GM12878 (cell line): ENCODE data around the gene TAF10. TPM values are rescaled to one million over a fixed set of nuclear protein-coding genes. Genes with fewer than 3 reads are reported as not detected.
A peak's percentile ranks its signal among the peaks of the same experiment; 100 is the strongest.

Experiments
- ATAC-seq: fragments of 200-7000 bp; cut with Tn5 transposase; 3 replicates; pipeline ENCODE4 v1.9.1; 2020; ENCODE audit warnings: mild to moderate bottlenecking, moderate library complexity
- BruUV-seq: library from RNA; stranded (reverse); fragments of 400-500 nt; replicated peaks from 2 replicates; lab custom pipeline; 2021; lab: Mats Ljungman, UMichigan
- CTCF ChIA-PET: fragments of 300-600 bp; sonication (Branson Sonifier 250); formaldehyde crosslinking; extraction: SDS; loops from one replicate; lab custom pipeline; 2021; ENCODE audit warnings: inconsistent platforms; lab: Yijun Ruan, JAX
- POLR2A ChIA-PET: fragments of 350-600 bp; formaldehyde crosslinking; extraction: SDS; loops from one replicate; lab custom pipeline; 2021; ENCODE audit warnings: inconsistent platforms; lab: Charles Lee
- RAD21 ChIA-PET: fragments of 300-600 bp; sonication (Branson Sonifier 250); formaldehyde crosslinking; loops from one replicate; lab custom pipeline; 2023; ENCODE audit warnings: antibody characterized with exemption; ENCODE audit not compliant: unreplicated experiment; lab: Charles Lee
- SMC1A ChIA-PET: fragments of 300-600 bp; sonication (Branson Sonifier 250); formaldehyde crosslinking; loops from one replicate; lab custom pipeline; 2023; ENCODE audit not compliant: unreplicated experiment, uncharacterized antibody; lab: Charles Lee
- DNase-seq: peaks from one replicate; pipeline ENCODE4 v3.0.0-alpha.2; 2011; ENCODE audit warnings: low read depth, low spot score
- FAIRE-seq: peaks from 3 replicates; lab custom pipeline; 2011; peaks lifted over from hg19 to GRCh38; lab: Jason Lieb, UNC
- H2AFZ ChIP-seq: 2 replicates; pipeline ENCODE4 v1.6.0; 2011; ENCODE audit warnings: low read depth, low read length, control low read depth; ENCODE audit not compliant: control insufficient read depth
- H3K27ac ChIP-seq: 2 replicates; pipeline ENCODE4 v1.5.1; 2011; ENCODE audit warnings: control low read depth; ENCODE audit not compliant: control insufficient read depth, insufficient read depth
- H3K27me3 ChIP-seq, 2 experiments: replicated peaks in 1 of 2; 2 replicates each; pipeline versions ENCODE4 v1.6.0 to v1.6.1; 2011; ENCODE audit warnings: low read length in 1 of 2; ENCODE audit not compliant: control insufficient read depth in 2 of 2, insufficient read depth in 2 of 2
- H3K36me3 ChIP-seq, 2 experiments: 2 replicates each; pipeline ENCODE4 v1.5.1; 2011; ENCODE audit warnings: low read length in 1 of 2; ENCODE audit not compliant: control insufficient read depth in 2 of 2, insufficient read depth in 2 of 2
- H3K4me1 ChIP-seq: 2 replicates; pipeline ENCODE4 v1.6.1; 2011; ENCODE audit warnings: mild to moderate bottlenecking, low read length, moderate library complexity, mixed read lengths; ENCODE audit not compliant: control insufficient read depth, insufficient read depth
- H3K4me2 ChIP-seq: 2 replicates; pipeline ENCODE4 v1.6.0; 2011; ENCODE audit warnings: control low read depth; ENCODE audit not compliant: control insufficient read depth, insufficient read depth
- H3K4me3 ChIP-seq: fragments of 200-600 bp; sonication (generic); 2 replicates; pipeline ENCODE4 v1.5.1; 2016
- H3K79me2 ChIP-seq: 2 replicates; pipeline ENCODE4 v1.6.0; 2011; ENCODE audit warnings: low read length; ENCODE audit not compliant: control insufficient read depth, insufficient read depth
- H3K9ac ChIP-seq: 2 replicates; pipeline ENCODE4 v1.8.0; 2011; ENCODE audit warnings: low read length, control low read depth, mixed read lengths; ENCODE audit not compliant: control insufficient read depth, insufficient read depth
- H3K9me3 ChIP-seq: replicated peaks from 3 replicates; pipeline ENCODE4 v1.5.1; 2011; ENCODE audit warnings: mild to moderate bottlenecking, low read length; ENCODE audit not compliant: control insufficient read depth, insufficient read depth
- H4K20me1 ChIP-seq: 2 replicates; pipeline ENCODE4 v1.6.0; 2011; ENCODE audit not compliant: control insufficient read depth, insufficient read depth
- BCL11A ChIP-seq: IDR thresholded peaks from 2 replicates; pipeline ENCODE4 v1.6.1; 2011; ENCODE audit warnings: low read depth, low read length
- CBX5 ChIP-seq: sonication (generic); IDR thresholded peaks from 2 replicates; pipeline ENCODE4 v1.6.1; 2016; ENCODE audit warnings: low read depth, moderate library complexity, mild to moderate bottlenecking, inconsistent platforms
- CHD1 ChIP-seq: IDR thresholded peaks from 2 replicates; pipeline ENCODE4 v1.6.1; 2012; ENCODE audit warnings: low read depth, low read length, improper control_type of control experiment
- EP300 ChIP-seq, 2 experiments: fragments of 150-350 bp in 1 of 2; IDR thresholded peaks; 2 replicates each; pipeline ENCODE4 v1.6.1; 2011 to 2012; ENCODE audit warnings: low read depth in 2 of 2, low read length in 2 of 2, borderline replicate concordance in 1 of 2, improper control_type of control experiment in 1 of 2, inconsistent platforms in 1 of 2; ENCODE audit not compliant: control insufficient read depth in 1 of 2
- FOXK2 ChIP-seq: fragments of 450-650 bp; IDR thresholded peaks from 2 replicates; pipeline ENCODE4 v1.6.1; 2017; ENCODE audit warnings: mild to moderate bottlenecking, moderate library complexity
- IRF5 ChIP-seq: fragments of 450-650 bp; IDR thresholded peaks from 2 replicates; pipeline ENCODE4 v1.6.1; 2017; ENCODE audit warnings: borderline replicate concordance
- LARP7 ChIP-seq: fragments of 450-650 bp; IDR thresholded peaks from 2 replicates; pipeline ENCODE4 v1.6.1; 2017; ENCODE audit warnings: mild to moderate bottlenecking
- NBN ChIP-seq: fragments of 450-650 bp; IDR thresholded peaks from 2 replicates; pipeline ENCODE4 v1.6.1; 2016
- NR2C2 ChIP-seq: IDR thresholded peaks from 2 replicates; pipeline ENCODE4 v1.6.1; 2011; ENCODE audit warnings: borderline replicate concordance, low read depth; ENCODE audit not compliant: control insufficient read depth, insufficient read length
- POLR2A ChIP-seq: IDR thresholded peaks from 2 replicates; pipeline ENCODE4 v1.6.1; 2011; ENCODE audit warnings: low read depth, mild to moderate bottlenecking, low read length
- RELB ChIP-seq: fragments of 450-650 bp; IDR thresholded peaks from 2 replicates; pipeline ENCODE4 v1.6.1; 2017; ENCODE audit warnings: low read depth, mild to moderate bottlenecking, moderate library complexity
- YY1 ChIP-seq: IDR thresholded peaks from 2 replicates; pipeline ENCODE4 v1.6.1; 2011; ENCODE audit warnings: low read depth, mild to moderate bottlenecking, low read length
- ZZZ3 ChIP-seq: IDR thresholded peaks from 2 replicates; pipeline ENCODE4 v1.6.1; 2011; ENCODE audit warnings: low read depth; ENCODE audit not compliant: control insufficient read depth, insufficient read length
- WGBS: methylation state at CpG from one replicate; pipeline ENCODE4 v1.1.6; 2016; ENCODE audit warnings: low lambda C conversion rate; ENCODE audit not compliant: insufficient replicate concordance, insufficient coverage; ENCODE audit errors: missing lambda C conversion rate; 5-methylcytosine and 5-hydroxymethylcytosine counted together
- in situ Hi-C: fragments of 300-500 bp; cut with MboI; formaldehyde crosslinking; loops from 9 replicates; pipeline ENCODE4 v1.14.3; 2018; ENCODE audit warnings: mixed read lengths
- intact Hi-C: fragments of 100-400 bp; cut with micrococcal nuclease; formaldehyde crosslinking; loops from one replicate; pipeline ENCODE4 v1.14.2; 2022; ENCODE audit not compliant: unreplicated experiment
- polyA plus RNA-seq, 11 experiments: library from polyadenylated mRNA; depleted of rRNA in 4 of 11; unstranded in 6 of 11; stranded (reverse) in 5 of 11; fragments of >200 nt; fragmentation: Nextera tagmentation in 4 of 11; fragmentation: Illumina TruSeq in 1 of 11; extraction: Ambion mirVana in 4 of 11; extraction: Trizol in 1 of 11; gene quantifications; 1 replicate in 1 of 11; 2 replicates in 10 of 11; pipeline versions ENCODE4 v1.2.1 to v1.2.3, GENCODE V29; 2011 to 2016; ENCODE audit warnings: inconsistent platforms in 2 of 11, missing spikeins in 2 of 11, low read depth in 1 of 11
- total RNA-seq, 4 experiments: library from RNA; depleted of rRNA in 3 of 4; stranded (reverse); fragments of >200 nt in 3 of 4; fragmentation: Illumina TruSeq in 1 of 4; extraction: Trizol in 1 of 4; gene quantifications; 2 replicates each; pipeline versions ENCODE4 v1.2.1 to v1.2.3, GENCODE V29; 2013 to 2021
- TF ChIP-seq, protein P1 (sequence below): IDR thresholded peaks from 2 replicates; pipeline ENCODE4 v1.6.1; 2012; ENCODE audit warnings: low read depth, low read length, improper control_type of control experiment

TAF10 gene
- total and polyA plus RNA-seq, 10 of the 15 experiments (the other 5 are each of a cell fraction or from before 2014, with no cell fraction given), result 26.7 to 251 (median 149) TPM

DNA sequence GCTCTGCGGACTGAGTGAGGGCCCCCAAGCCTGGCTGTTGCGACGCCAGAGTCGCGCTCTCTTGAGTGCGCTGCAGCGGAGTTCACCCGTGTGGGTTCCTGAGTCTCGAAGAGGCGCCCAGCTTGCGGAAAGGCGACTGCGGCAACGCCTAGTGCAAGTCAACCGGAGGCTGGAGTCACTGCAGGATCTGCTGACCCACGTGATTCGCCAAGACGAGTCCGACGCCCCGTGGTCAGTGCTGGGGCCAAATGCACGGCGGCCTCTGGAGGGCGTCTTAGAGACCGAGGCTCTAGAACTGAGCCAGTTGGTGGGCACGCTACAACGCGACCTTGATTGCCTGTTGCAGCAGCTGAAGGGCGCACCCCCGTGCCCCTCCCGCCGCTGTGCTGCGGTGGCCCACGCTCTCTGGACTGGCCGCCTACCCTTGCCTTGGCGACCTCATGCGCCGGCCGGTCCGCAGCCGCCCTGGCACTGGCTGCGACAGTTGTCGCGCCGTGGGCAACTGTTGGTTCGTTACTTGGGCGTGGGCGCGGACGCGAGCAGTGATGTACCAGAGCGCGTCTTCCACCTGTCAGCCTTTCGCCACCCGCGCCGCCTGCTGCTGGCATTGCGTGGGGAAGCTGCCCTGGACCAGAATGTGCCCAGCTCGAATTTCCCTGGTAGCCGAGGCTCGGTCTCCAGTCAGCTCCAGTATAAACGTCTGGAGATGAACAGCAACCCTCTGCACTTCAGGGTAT, 41.2 kb downstream of the TAF10 start:
- Histone ChIP-seq H3K4me2 (no peak overlapping the region), H3K27ac (no peak overlapping the region), H3K27me3 (no peaks in the 10 kb centered on the region), H2AFZ (no peak overlapping the region), H3K9ac (no peak overlapping the region), H3K4me1 (no peaks in the 10 kb centered on the region)
- POLR2A ChIA-PET, result no interaction called here
- ATAC-seq (no peak), FAIRE-seq (no peak)
- 97% methylated on average over 55 of the region's 62 CpGs for WGBS
- intact Hi-C loops, result no loop called here
- SMC1A ChIA-PET, result no interaction called here
- TF ChIP-seq POLR2A (0 out of 2 replicates have a peak, but pooled peaks have one; percentile 29), EP300 (IDR thresholded peaks at IDR 0.05; ENCODE audit: borderline replicate concordance in 1 of 2, control insufficient read depth in 1 of 2, low read depth in 2 of 2, low read length in 2 of 2) (no peak)
- TF ChIP-seq, all 136 proteins: peak for 1
- Histone ChIP-seq H3K4me3 (no peak overlapping the region), H3K9me3 (no peaks in the 10 kb centered on the region), H4K20me1 (no peaks in the 10 kb centered on the region), H3K79me2 (no peaks in the 10 kb centered on the region), H3K36me3 (peaks cover 0 to 1% of the 10 kb centered on the region in 2 experiments; a peak in 1 of 4 replicates)
- DNase-seq, result no peak
- in situ Hi-C loops, result no loop called here
- no TSS peak for BruUV-seq
- RAD21 ChIA-PET, result no interaction called here
- CTCF ChIA-PET, result no interaction called here

DNA sequence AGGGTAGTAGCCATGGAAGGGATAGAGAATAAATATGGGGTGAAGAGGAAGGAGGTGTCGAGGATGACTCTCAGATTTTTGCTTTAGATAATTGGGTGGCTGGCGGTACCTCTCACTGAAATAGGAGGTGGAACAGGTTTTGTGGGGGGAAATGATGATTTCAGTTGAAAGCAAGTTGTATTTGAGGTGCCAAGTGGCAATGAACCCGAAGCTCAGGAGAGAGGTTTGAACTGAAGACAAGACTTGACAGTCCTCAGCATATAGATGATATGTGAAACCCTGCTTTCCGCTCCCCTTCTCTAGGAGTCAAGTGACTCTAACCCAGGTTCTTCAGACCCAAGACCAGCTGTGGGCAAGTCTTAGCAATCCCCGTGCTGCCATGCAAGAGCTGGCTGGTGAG, 42.3 kb downstream of the TAF10 start:
- no peak overlapping the region for H3K9ac ChIP-seq

More for the DNA sequence above, 42.3 kb downstream of the TAF10 start:
- no peaks in the 10 kb centered on the region for H3K27me3 ChIP-seq
- no peak for ATAC-seq
- no TSS peak for BruUV-seq
- no peaks in the 10 kb centered on the region for H3K4me1 ChIP-seq
- no peak overlapping the region for H2AFZ ChIP-seq
- no peaks in the 10 kb centered on the region for H3K79me2 ChIP-seq
- no peak for TF ChIP-seq CHD1
- no peak for TF ChIP-seq NR2C2
- TF ChIP-seq YY1, result no peak
- no peak for TF ChIP-seq NBN
- no peak for TF ChIP-seq CBX5
- TF ChIP-seq RELB, result no peak
- no peak for TF ChIP-seq BCL11A
- no peak for TF ChIP-seq IRF5
- TF ChIP-seq, protein P1, sequence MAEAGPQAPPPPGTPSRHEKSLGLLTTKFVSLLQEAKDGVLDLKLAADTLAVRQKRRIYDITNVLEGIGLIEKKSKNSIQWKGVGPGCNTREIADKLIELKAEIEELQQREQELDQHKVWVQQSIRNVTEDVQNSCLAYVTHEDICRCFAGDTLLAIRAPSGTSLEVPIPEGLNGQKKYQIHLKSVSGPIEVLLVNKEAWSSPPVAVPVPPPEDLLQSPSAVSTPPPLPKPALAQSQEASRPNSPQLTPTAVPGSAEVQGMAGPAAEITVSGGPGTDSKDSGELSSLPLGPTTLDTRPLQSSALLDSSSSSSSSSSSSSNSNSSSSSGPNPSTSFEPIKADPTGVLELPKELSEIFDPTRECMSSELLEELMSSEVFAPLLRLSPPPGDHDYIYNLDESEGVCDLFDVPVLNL, result no peak
- no peak for TF ChIP-seq ZZZ3
- TF ChIP-seq FOXK2, result no peak
- TF ChIP-seq LARP7, result no peak
- no peaks in the 10 kb centered on the region for H4K20me1 ChIP-seq
- in situ Hi-C loops (no loop called here), intact Hi-C loops (no loop called here)
- WGBS, result 84% methylated on average over 5 of the region's 5 CpGs
- H3K36me3 ChIP-seq, result peaks cover 0 to 1% of the 10 kb centered on the region in 2 experiments; a peak in 1 of 4 replicates
- ChIA-PET CTCF (no interaction called here), RAD21 (no interaction called here), SMC1A (no interaction called here), POLR2A (no interaction called here)
- no peaks in the 10 kb centered on the region for H3K9me3 ChIP-seq
- FAIRE-seq, result no peak
- no peak for DNase-seq
- no peak overlapping the region for H3K4me2 ChIP-seq
- no peak overlapping the region for H3K27ac ChIP-seq
- H3K4me3 ChIP-seq, result no peak overlapping the region
